Measurements from ENCODE around the gene POLR2H. TPM values are rescaled to one million over a fixed set of nuclear protein-coding genes. Genes with fewer than 3 reads are reported as not detected.

Gene POLR2H
- total RNA-seq (2014; rRNA removed; shearing (Covaris generic)) = 73.0 and 81.2 TPM in 2 replicates
- polyA plus RNA-seq (2016; fragmentation: Nextera tagmentation; extraction: Ambion mirVana) = 66.3 and 69.7 TPM in 2 replicates

GRCh38 chr3:184361532-184361931 lies at the start of gene POLR2H, which contains the start of gene CLCN2:
Gene POLR2H (plus strand): TSS chr3:184361710. CDS start chr3:184363493, 1,783 bp downstream.
Gene CLCN2 (minus strand): TSS chr3:184361605. CDS start chr3:184361479, 126 bp downstream.
- Histone ChIP-seq H3K4me1 (ENCODE audit: insufficient read depth) (peaks cover 19% of the 10 kb centered on the region), H3K36me3 (ENCODE audit: low read depth) (peaks cover 9% of the 10 kb centered on the region; the same call in 1 of the 2 replicates), H3K9me2 (ENCODE audit: insufficient read depth) (no peaks in the 10 kb centered on the region), H3K4me3 (peak within 1 kb of the TSS; percentile 85), H3K9ac (peak within 1 kb of the TSS; percentile 97), H2AFZ (peak within 1 kb of the TSS; percentile 87), H3K27me3 (replicated peaks; ENCODE audit: insufficient read depth) (no peaks in the 10 kb centered on the region), H3K79me2 (ENCODE audit: insufficient read depth) (peaks cover 31% of the 10 kb centered on the region), H3K4me2 (ENCODE audit: unreplicated experiment) (peak within 1 kb of the TSS; percentile 88), H4K20me1 (ENCODE audit: insufficient read depth) (no peaks in the 10 kb centered on the region), H3K9me3 (ENCODE audit: low read depth) (no peaks in the 10 kb centered on the region), H3F3A (ENCODE audit: insufficient read depth) (peaks cover 11% of the 10 kb centered on the region; the same call in 1 of the 2 replicates), H3K27ac (peak within 1 kb of the TSS; percentile 98)
- in situ Hi-C loops (cut with MboI) = loop anchor here (25.0 kb wide), 1 partner anchor 426 kb away; no protein-coding TSS in a partner anchor
- DNase-seq = peak; percentile 75
- 0 to 1% methylated on average over 39 to 44 of the region's 56 CpGs for WGBS, 2 experiments (ENCODE audit: low coverage in 1 of 2, low lambda C conversion rate in 2 of 2, missing lambda C conversion rate in 2 of 2)
- TF ChIP-seq EZH2 (IDR thresholded peaks at IDR 0.05; ENCODE audit: insufficient read depth, poor library complexity, severe bottlenecking) (no peak), EZH2phosphoT487 (IDR thresholded peaks at IDR 0.05; ENCODE audit: insufficient read depth, low read depth) (no peak)

DNA sequence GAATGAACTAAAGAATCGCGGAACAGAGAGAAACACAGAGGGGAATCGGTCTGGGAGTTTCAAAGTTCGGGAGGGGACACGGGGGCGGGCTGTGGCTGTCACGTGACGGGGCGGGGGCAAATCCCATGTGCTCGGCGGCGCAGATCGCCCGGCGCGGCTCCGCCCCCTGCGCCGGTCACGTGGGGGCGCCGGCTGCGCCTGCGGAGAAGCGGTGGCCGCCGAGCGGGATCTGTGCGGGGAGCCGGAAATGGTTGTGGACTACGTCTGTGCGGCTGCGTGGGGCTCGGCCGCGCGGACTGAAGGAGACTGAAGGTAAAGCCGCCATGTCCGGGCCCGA lies 47.2 kb upstream of the POLR2H start, which contains the start of gene EIF4G1:
Gene EIF4G1, plus strand, starts transcription at position 244 of the 337 bp plus-strand sequence. CDS start 1,191 bp downstream, outside the sequence.
- WGBS, 2 experiments (ENCODE audit: low coverage in 1 of 2, low lambda C conversion rate in 2 of 2, missing lambda C conversion rate in 2 of 2) = 1 to 13% methylated on average over 8 to 37 of the region's 40 CpGs
- Histone ChIP-seq H3K9me3 (ENCODE audit: low read depth) (no peaks in the 10 kb centered on the region), H3K4me3 (peak within 1 kb of the TSS; percentile 91), H2AFZ (peak within 1 kb of the TSS; percentile 89), H3K4me2 (ENCODE audit: unreplicated experiment) (peak within 1 kb of the TSS; percentile 96), H4K20me1 (ENCODE audit: insufficient read depth) (peaks cover 16% of the 10 kb centered on the region; the same call in 1 of the 2 replicates), H3K9me2 (ENCODE audit: insufficient read depth) (no peaks in the 10 kb centered on the region), H3K27me3 (replicated peaks; ENCODE audit: insufficient read depth) (no peaks in the 10 kb centered on the region), H3K27ac (peak within 1 kb of the TSS; percentile 88), H3K79me2 (ENCODE audit: insufficient read depth) (peaks cover 45% of the 10 kb centered on the region), H3F3A (ENCODE audit: insufficient read depth) (peaks cover 56% of the 10 kb centered on the region), H3K36me3 (ENCODE audit: low read depth) (peaks cover 11% of the 10 kb centered on the region), H3K4me1 (ENCODE audit: insufficient read depth) (peaks cover 27% of the 10 kb centered on the region), H3K9ac (peak within 1 kb of the TSS; percentile 96)
- in situ Hi-C loops (cut with MboI) = no loop called here
- DNase-seq = peak; percentile 98
- TF ChIP-seq EZH2phosphoT487 (IDR thresholded peaks at IDR 0.05; ENCODE audit: insufficient read depth, low read depth) (no peak), EZH2 (IDR thresholded peaks at IDR 0.05; ENCODE audit: insufficient read depth, poor library complexity, severe bottlenecking) (no peak)

- Histone ChIP-seq H3K79me2 (ENCODE audit: insufficient read depth) (peaks cover 45% of the 10 kb centered on the region), H3F3A (ENCODE audit: insufficient read depth) (peaks cover 54% of the 10 kb centered on the region), H3K4me2 (ENCODE audit: unreplicated experiment) (peak overlapping the region; percentile 96), H3K9me3 (ENCODE audit: low read depth) (no peaks in the 10 kb centered on the region), H3K9ac (peak overlapping the region; percentile 96), H4K20me1 (ENCODE audit: insufficient read depth) (peaks cover 16% of the 10 kb centered on the region; the same call in 1 of the 2 replicates), H3K36me3 (ENCODE audit: low read depth) (peaks cover 11% of the 10 kb centered on the region), H3K27me3 (replicated peaks; ENCODE audit: insufficient read depth) (no peaks in the 10 kb centered on the region), H2AFZ (no peak overlapping the region), H3K9me2 (ENCODE audit: insufficient read depth) (no peaks in the 10 kb centered on the region), H3K4me3 (peak overlapping the region; percentile 91), H3K27ac (peak overlapping the region; percentile 88), H3K4me1 (ENCODE audit: insufficient read depth) (peaks cover 31% of the 10 kb centered on the region)
- no peak for TF ChIP-seq EZH2phosphoT487 (IDR thresholded peaks at IDR 0.05; ENCODE audit: insufficient read depth, low read depth)
- TF ChIP-seq EZH2 (IDR thresholded peaks at IDR 0.05; ENCODE audit: insufficient read depth, poor library complexity, severe bottlenecking) = no peak
- in situ Hi-C loops (cut with MboI) = no loop called here
- peak; percentile 90 for DNase-seq
- 1 to 4% methylated on average over 8 to 54 of the region's 89 CpGs for WGBS, 2 experiments (ENCODE audit: low coverage in 1 of 2, low lambda C conversion rate in 2 of 2, missing lambda C conversion rate in 2 of 2)
These were observed 46.6 kb upstream of the POLR2H start for GRCh38 chr3:184314700-184315542.

DNA sequence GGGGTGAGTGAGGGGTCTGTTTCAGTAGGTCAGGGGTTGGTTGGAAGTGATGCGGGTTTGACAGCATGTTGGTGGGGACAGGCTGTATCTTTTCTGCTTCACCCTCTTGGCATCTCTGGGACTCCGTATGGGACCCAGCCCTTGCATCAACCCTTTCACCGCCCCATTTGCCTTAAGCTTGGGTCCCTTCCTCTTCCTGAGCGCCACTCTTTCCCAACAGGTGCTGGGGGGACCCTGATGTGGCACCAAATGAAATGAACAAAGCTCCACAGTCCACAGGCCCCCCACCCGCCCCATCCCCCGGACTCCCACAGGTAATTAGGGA lies 46.0 kb upstream of the POLR2H start:
- H3K36me3 ChIP-seq (ENCODE audit: low read depth) = peaks cover 12% of the 10 kb centered on the region
- no peaks in the 10 kb centered on the region for H3K9me3 ChIP-seq (ENCODE audit: low read depth)
- H3K4me3 ChIP-seq = peak overlapping the region; percentile 91
- in situ Hi-C loops (cut with MboI) = no loop called here
- H3F3A ChIP-seq (ENCODE audit: insufficient read depth) = peaks cover 50% of the 10 kb centered on the region
- peak overlapping the region; percentile 96 for H3K4me2 ChIP-seq (ENCODE audit: unreplicated experiment)
- peaks cover 35% of the 10 kb centered on the region for H3K4me1 ChIP-seq (ENCODE audit: insufficient read depth)
- WGBS, 2 experiments (ENCODE audit: low coverage in 1 of 2, low lambda C conversion rate in 2 of 2, missing lambda C conversion rate in 2 of 2) = 0% methylated on average over 3 to 6 of the region's 6 CpGs
- peak overlapping the region; percentile 96 for H3K9ac ChIP-seq
- H4K20me1 ChIP-seq (ENCODE audit: insufficient read depth) = peaks cover 16% of the 10 kb centered on the region; the same call in 1 of the 2 replicates
- TF ChIP-seq EZH2phosphoT487 (IDR thresholded peaks at IDR 0.05; ENCODE audit: insufficient read depth, low read depth) (no peak), EZH2 (IDR thresholded peaks at IDR 0.05; ENCODE audit: insufficient read depth, poor library complexity, severe bottlenecking) (no peak)
- peaks cover 50% of the 10 kb centered on the region for H3K79me2 ChIP-seq (ENCODE audit: insufficient read depth)
- peak; percentile 55 for DNase-seq
- no peaks in the 10 kb centered on the region for H3K9me2 ChIP-seq (ENCODE audit: insufficient read depth)
- no peaks in the 10 kb centered on the region for H3K27me3 ChIP-seq (replicated peaks; ENCODE audit: insufficient read depth)
- no peak overlapping the region for H2AFZ ChIP-seq
- H3K27ac ChIP-seq = peak overlapping the region; percentile 88

Data from GM23248 (cell line).